Lower leg skin (tissue), 4 donors: ENCODE results near the gene DUSP8. TPM values are rescaled to one million over a fixed set of nuclear protein-coding genes. Genes with fewer than 3 reads are reported as not detected.

Experiments
- DNase-seq, 2 donors: peaks; one replicate each; pipeline ENCODE4 v3.0.0-alpha.2; 2019; ENCODE audit warnings: low spot score in 2 of 2
- H3K4me3 ChIP-seq: fragments of 200-600 bp; sonication (generic); 2 replicates; pipeline ENCODE4 v1.5.1; 2017; ENCODE audit warnings: mild to moderate bottlenecking, low read depth; ENCODE audit not compliant: poor library complexity, severe bottlenecking
- POLR2A ChIP-seq, 2 donors: fragments of 450-650 bp; IDR thresholded peaks; one replicate each; pipeline ENCODE4 v1.6.1; 2016 to 2017; ENCODE audit warnings: antibody characterized with exemption in 2 of 2, mild to moderate bottlenecking in 1 of 2, moderate library complexity in 1 of 2
- WGBS, 2 donors: methylation state at CpG; one replicate each; pipeline ENCODE4 v1.1.5; 2018; 5-methylcytosine and 5-hydroxymethylcytosine counted together
- intact Hi-C: fragments of 100-400 bp; cut with DNase I; formaldehyde crosslinking; loops from one replicate; pipeline ENCODE4 v1.15.0; 2023; ENCODE audit warnings: low total_unique reads
- total RNA-seq, 4 donors: library from RNA; depleted of rRNA; stranded (reverse); fragments of >200 nt; gene quantifications; one replicate each; pipeline ENCODE4 v1.1.0, GENCODE V29; 2016
- TF ChIP-seq, protein P1 (sequence below), 3 donors: fragments of 450-650 bp; IDR thresholded peaks; one replicate each; pipeline ENCODE4 v1.5.1; 2016; ENCODE audit warnings: antibody characterized with exemption in 3 of 3, mild to moderate bottlenecking in 3 of 3, moderate library complexity in 2 of 3

Gene DUSP8
- total RNA-seq, 4 donors from 2014 or later = 4.0 to 11.6 (median 5.9) TPM

DNA sequence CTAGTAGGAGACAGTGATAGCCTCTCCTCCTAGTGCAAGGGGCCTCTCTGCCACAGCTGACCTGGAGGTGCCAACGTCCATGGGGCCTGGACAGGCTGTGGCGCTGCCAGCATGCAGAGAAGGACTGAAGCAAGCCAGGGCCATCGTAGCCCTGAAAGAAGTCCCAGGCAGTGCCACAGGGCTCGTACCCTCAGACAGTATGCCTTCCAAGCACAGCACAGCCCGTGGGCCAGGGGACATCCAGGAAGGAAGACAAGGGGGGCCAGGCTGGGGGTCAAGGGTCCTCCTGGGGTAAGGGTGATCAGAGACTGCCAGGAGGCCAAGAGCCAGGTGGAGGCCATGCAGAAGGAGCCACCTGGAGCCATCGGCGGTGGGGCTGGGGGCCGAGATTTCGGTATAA is 65.1 kb downstream of the DUSP8 start:
- WGBS, 2 donors = 87 to 93% methylated on average over 9 of the region's 9 CpGs
- H3K4me3 ChIP-seq = no peak overlapping the region
- no peak for DNase-seq
- TF ChIP-seq POLR2A (IDR thresholded peaks at IDR 0.05) = no peak
- TF ChIP-seq, protein P1, sequence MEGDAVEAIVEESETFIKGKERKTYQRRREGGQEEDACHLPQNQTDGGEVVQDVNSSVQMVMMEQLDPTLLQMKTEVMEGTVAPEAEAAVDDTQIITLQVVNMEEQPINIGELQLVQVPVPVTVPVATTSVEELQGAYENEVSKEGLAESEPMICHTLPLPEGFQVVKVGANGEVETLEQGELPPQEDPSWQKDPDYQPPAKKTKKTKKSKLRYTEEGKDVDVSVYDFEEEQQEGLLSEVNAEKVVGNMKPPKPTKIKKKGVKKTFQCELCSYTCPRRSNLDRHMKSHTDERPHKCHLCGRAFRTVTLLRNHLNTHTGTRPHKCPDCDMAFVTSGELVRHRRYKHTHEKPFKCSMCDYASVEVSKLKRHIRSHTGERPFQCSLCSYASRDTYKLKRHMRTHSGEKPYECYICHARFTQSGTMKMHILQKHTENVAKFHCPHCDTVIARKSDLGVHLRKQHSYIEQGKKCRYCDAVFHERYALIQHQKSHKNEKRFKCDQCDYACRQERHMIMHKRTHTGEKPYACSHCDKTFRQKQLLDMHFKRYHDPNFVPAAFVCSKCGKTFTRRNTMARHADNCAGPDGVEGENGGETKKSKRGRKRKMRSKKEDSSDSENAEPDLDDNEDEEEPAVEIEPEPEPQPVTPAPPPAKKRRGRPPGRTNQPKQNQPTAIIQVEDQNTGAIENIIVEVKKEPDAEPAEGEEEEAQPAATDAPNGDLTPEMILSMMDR (IDR thresholded peaks at IDR 0.05) = no peak
- intact Hi-C loops = loop anchor here (10.0 kb wide), 1 partner anchor 222 kb away; no protein-coding TSS in a partner anchor

DNA sequence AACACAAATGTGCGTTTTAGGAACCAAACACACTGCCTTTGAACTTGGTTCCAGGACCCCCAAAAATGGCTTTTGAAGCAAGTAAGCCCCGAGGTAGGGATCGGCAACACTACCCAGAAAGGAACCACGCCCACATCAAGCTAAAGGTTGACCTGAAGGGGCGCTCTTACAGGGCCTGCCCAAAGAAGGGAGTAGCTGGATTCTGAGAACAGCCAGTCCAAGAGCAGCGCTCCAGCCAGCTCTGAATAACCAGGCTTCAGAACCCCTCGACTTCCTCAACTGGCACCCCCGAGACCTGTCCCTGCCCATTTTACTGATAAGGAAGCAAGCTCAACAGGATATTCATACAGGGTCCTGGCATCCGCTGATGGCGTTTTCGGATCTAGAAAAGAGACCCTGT is 66.6 kb downstream of the DUSP8 start:
- no peak overlapping the region for H3K4me3 ChIP-seq
- TF ChIP-seq POLR2A (IDR thresholded peaks at IDR 0.05) = no peak
- TF ChIP-seq, protein P1 (IDR thresholded peaks at IDR 0.05) = no peak
- no peak for DNase-seq
- intact Hi-C loops = loop anchor here (10.0 kb wide), 1 partner anchor 221 kb away; no protein-coding TSS in a partner anchor
- WGBS, 2 donors = 79 to 86% methylated on average over 11 of the region's 11 CpGs

DNA sequence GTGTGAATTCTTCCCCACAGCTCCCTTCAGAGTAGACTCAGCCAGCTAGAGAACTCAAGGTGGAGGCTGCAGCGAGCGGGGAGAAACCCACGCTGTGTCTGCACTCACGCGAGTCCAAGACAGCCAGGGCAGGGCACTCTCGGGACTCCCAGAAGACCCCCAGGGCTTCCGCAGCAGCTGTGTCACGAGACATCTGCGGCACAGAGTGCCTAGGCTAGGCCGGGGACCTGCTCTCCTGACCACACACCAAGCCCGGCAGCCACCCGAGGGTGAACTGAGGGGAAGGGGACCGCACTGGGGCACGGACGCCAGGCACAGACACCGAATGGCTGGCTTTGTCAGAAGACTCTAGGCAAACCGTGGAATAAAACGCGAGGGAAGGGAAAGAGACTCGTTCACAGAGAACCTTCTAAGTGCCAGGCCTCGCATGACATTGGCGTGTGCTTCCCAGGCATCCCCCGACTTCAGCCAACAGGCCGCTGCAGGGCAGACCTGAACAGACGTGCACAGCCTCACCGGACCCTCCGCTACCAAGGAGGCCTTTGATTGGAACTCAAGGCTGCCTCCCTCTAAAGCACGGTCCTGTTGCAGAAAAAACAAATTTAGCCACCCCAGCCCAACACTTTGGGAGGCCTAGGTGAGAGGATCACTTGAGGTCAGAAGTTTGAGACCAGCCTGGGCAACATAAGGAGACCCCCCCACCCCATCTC is 67.3 kb downstream of the DUSP8 start:
- WGBS, 2 donors = 87 to 89% methylated on average over 28 of the region's 28 CpGs
- no peak for TF ChIP-seq POLR2A (IDR thresholded peaks at IDR 0.05)
- TF ChIP-seq, protein P1 (IDR thresholded peaks at IDR 0.05) = no peak
- DNase-seq = no peak
- intact Hi-C loops = loop anchor here (10.0 kb wide), 1 partner anchor 220 kb away; no protein-coding TSS in a partner anchor
- no peak overlapping the region for H3K4me3 ChIP-seq

DNA sequence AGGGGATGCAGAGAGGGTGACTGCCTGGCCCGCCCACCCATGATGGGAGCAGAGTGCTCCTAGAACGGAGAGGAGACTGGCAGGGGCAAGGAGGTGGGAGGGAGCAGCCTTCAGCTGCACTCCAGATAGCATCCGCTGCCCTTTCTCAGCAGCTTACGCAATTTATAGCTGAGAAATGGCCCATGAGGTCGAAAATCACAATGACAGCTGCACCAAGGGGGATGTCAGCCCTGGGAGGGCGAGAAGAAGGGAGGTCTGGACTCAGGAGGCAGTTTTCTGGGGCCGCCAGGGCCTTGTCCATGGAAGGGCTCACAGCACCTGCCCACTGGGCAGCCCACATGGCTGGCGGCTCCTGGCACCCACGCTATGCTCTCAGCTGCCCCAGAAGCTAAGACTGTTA is 67.9 kb downstream of the DUSP8 start:
- H3K4me3 ChIP-seq = no peak overlapping the region
- 50 to 55% methylated on average over 9 of the region's 9 CpGs for WGBS, 2 donors
- intact Hi-C loops = loop anchor here (10.0 kb wide), 1 partner anchor 219 kb away; no protein-coding TSS in a partner anchor
- DNase-seq = no peak
- no peak for TF ChIP-seq POLR2A (IDR thresholded peaks at IDR 0.05)
- TF ChIP-seq, protein P1 (IDR thresholded peaks at IDR 0.05) = no peak

Other genes starting within 250 kb of the DUSP8 start
- gene BRSK2, start 182.3 kb downstream of the DUSP8 start, total RNA-seq = under 1 TPM in 2 of 4 donors, not detected in 2; 0.23 to 0.68 TPM
- 100 to 1,000 TPM in 1 of 4 donors, 10 to 100 TPM in 3; 84.8 to 126 (median 93.8) TPM for gene MOB2, start 85.5 kb downstream of the DUSP8 start, total RNA-seq
- gene KRTAP5-1, start 13.0 kb upstream of the DUSP8 start, total RNA-seq = 1 to 10 TPM in 1 of 4 donors, not detected in 3; 8.1 TPM
- gene KRTAP5-2, start 26.0 kb upstream of the DUSP8 start, total RNA-seq = 10 to 100 TPM in 1 of 4 donors, under 1 TPM in 1, not detected in 2; 0.55 to 15.1 TPM
- gene KRTAP5-3, start 36.2 kb upstream of the DUSP8 start, total RNA-seq = 10 to 100 TPM in 1 of 4 donors, not detected in 3; 16.2 TPM
- gene KRTAP5-4, start 49.9 kb upstream of the DUSP8 start, total RNA-seq = 1 to 10 TPM in 1 of 4 donors, not detected in 3; 7.9 TPM
- 1 to 10 TPM in 1 of 4 donors, not detected in 3; 2.5 TPM for gene KRTAP5-5, start 57.5 kb upstream of the DUSP8 start, total RNA-seq
- 1 to 10 TPM in 1 of 4 donors, not detected in 3; 6.7 TPM for gene KRTAP5-6, start 124.9 kb upstream of the DUSP8 start, total RNA-seq
- gene IFITM10, start 178.3 kb upstream of the DUSP8 start, total RNA-seq = 10 to 100 TPM in 1 of 4 donors, 1 to 10 TPM in 3; 2.5 to 13.7 (median 6.3) TPM
- 100 to 1,000 TPM; 573 to 913 (median 707) TPM for gene CTSD, start 191.7 kb upstream of the DUSP8 start, total RNA-seq